ENCODE results near the gene SLC8A3.

- no peak for TF ChIP-seq POLR2A (IDR thresholded peaks at IDR 0.05; ENCODE audit: extremely low read depth, insufficient read length)
- no peak for TF ChIP-seq CTCF (IDR thresholded peaks at IDR 0.05; ENCODE audit: low read depth, low read length)
These were observed 159.2 kb downstream of the SLC8A3 start for GRCh38 chr14:70029296-70030132.
